GM23338 (cell line): Measurements from ENCODE around the gene CST11. TPM values are rescaled to one million over a fixed set of nuclear protein-coding genes. Genes with fewer than 3 reads are reported as not detected.

Experiments used
- ATAC-seq: fragments of 200-7000 bp; cut with Tn5 transposase; 3 replicates; pipeline ENCODE4 v1.9.1; 2020
- DNase-seq: peaks from one replicate; pipeline ENCODE4 v3.0.0-alpha.2; 2015; ENCODE audit warnings: low spot score
- H2AFZ ChIP-seq: fragments of 200-600 bp; sonication (generic); 2 replicates; pipeline ENCODE4 v1.8.0; 2016; ENCODE audit warnings: antibody characterized with exemption, mild to moderate bottlenecking, moderate library complexity
- H3F3A ChIP-seq: fragments of 200-600 bp; sonication (generic); replicated peaks from 2 replicates; pipeline ENCODE4 v1.8.0; 2017; ENCODE audit warnings: antibody characterized with exemption, mixed run types, low read depth
- H3K27ac ChIP-seq: fragments of 200-600 bp; sonication (generic); 2 replicates; pipeline ENCODE4 v1.6.1; 2016; ENCODE audit warnings: low read depth
- H3K27me3 ChIP-seq: fragments of 200-600 bp; sonication (generic); 2 replicates; pipeline ENCODE4 v1.8.0; 2016; ENCODE audit warnings: mild to moderate bottlenecking, mixed run types, moderate library complexity; ENCODE audit not compliant: insufficient read depth
- H3K36me3 ChIP-seq: fragments of 200-600 bp; sonication (generic); 2 replicates; pipeline ENCODE4 v1.8.0; 2016; ENCODE audit warnings: mild to moderate bottlenecking; ENCODE audit not compliant: insufficient read depth
- H3K4me1 ChIP-seq: fragments of 200-600 bp; sonication (generic); 2 replicates; pipeline ENCODE4 v1.8.0; 2016; ENCODE audit warnings: mild to moderate bottlenecking, moderate library complexity; ENCODE audit not compliant: insufficient read depth
- H3K4me2 ChIP-seq: fragments of 200-600 bp; sonication (generic); 2 replicates; pipeline ENCODE4 v1.7.1; 2017; ENCODE audit warnings: mixed run types
- H3K4me3 ChIP-seq: fragments of 200-600 bp; sonication (generic); 2 replicates; pipeline ENCODE4 v1.6.1; 2016; ENCODE audit warnings: mixed run types
- H3K79me2 ChIP-seq: fragments of 200-600 bp; sonication (generic); replicated peaks from 2 replicates; pipeline ENCODE4 v1.8.0; 2017; ENCODE audit warnings: mild to moderate bottlenecking; ENCODE audit not compliant: insufficient read depth
- H3K9me2 ChIP-seq: fragments of 200-600 bp; sonication (generic); 2 replicates; pipeline ENCODE4 v1.8.0; 2017; ENCODE audit not compliant: insufficient read depth
- H4K20me1 ChIP-seq: fragments of 200-600 bp; sonication (generic); replicated peaks from 2 replicates; pipeline ENCODE4 v1.8.0; 2017; ENCODE audit warnings: mild to moderate bottlenecking; ENCODE audit not compliant: insufficient read depth
- H3K27ac Mint-ChIP-seq: 2 replicates; pipeline ENCODE4 v1.8.0; 2020; ENCODE audit warnings: inconsistent platforms, mild to moderate bottlenecking, moderate library complexity, mixed read lengths
- H3K27me3 Mint-ChIP-seq: 3 replicates; pipeline ENCODE4 v1.8.0; 2022; ENCODE audit warnings: low read depth, mild to moderate bottlenecking, moderate library complexity, mixed read lengths, inconsistent platforms; ENCODE audit not compliant: insufficient read depth, poor library complexity
- H3K36me3 Mint-ChIP-seq: 3 replicates; pipeline ENCODE4 v1.8.0; 2021; ENCODE audit warnings: low read depth, mild to moderate bottlenecking, inconsistent platforms, moderate library complexity, mixed read lengths
- H3K4me1 Mint-ChIP-seq: 3 replicates; pipeline ENCODE4 v1.8.0; 2020; ENCODE audit warnings: mild to moderate bottlenecking, inconsistent platforms, mixed read lengths
- H3K4me3 Mint-ChIP-seq: 3 replicates; pipeline ENCODE4 v1.8.0; 2021; ENCODE audit warnings: moderate library complexity, mild to moderate bottlenecking, inconsistent platforms, mixed read lengths
- H3K9me3 Mint-ChIP-seq: 3 replicates; pipeline ENCODE4 v1.8.0; 2020; ENCODE audit warnings: moderate library complexity, mild to moderate bottlenecking, inconsistent platforms, mixed read lengths
- CREB1 ChIP-seq: fragments of 250-450 bp; sonication (Bioruptor Pico); IDR thresholded peaks from 2 replicates; pipeline ENCODE4 v1.5.0; 2020; ENCODE audit warnings: low read depth, mild to moderate bottlenecking, moderate library complexity
- CTCF ChIP-seq, 2 experiments: fragments of 200-600 bp in 1 of 2; sonication (generic) in 1 of 2; conservative IDR thresholded peaks; 2 replicates each; pipeline versions ENCODE4 v1.5.1 to v1.6.1; 2016 to 2017; ENCODE audit warnings: antibody characterized with exemption in 2 of 2, low read depth in 2 of 2, mild to moderate bottlenecking in 2 of 2, moderate library complexity in 1 of 2
- ETS1 ChIP-seq: IDR thresholded peaks from 2 replicates; pipeline ENCODE4 v1.6.1; 2016; ENCODE audit warnings: antibody characterized with exemption
- EZH2 ChIP-seq: fragments of 200-600 bp; sonication (generic); IDR thresholded peaks from one replicate; pipeline ENCODE4 v1.8.0; 2017; ENCODE audit warnings: antibody characterized with exemption, mild to moderate bottlenecking, low read depth; ENCODE audit not compliant: unreplicated experiment
- EZH2phosphoT487 ChIP-seq: fragments of 200-600 bp; sonication (generic); IDR thresholded peaks from one replicate; pipeline ENCODE4 v1.8.1; 2018; ENCODE audit warnings: antibody characterized with exemption; ENCODE audit not compliant: unreplicated experiment
- JUNB ChIP-seq: IDR thresholded peaks from one replicate; pipeline ENCODE4 v1.6.1; 2016; ENCODE audit warnings: antibody characterized with exemption; ENCODE audit not compliant: unreplicated experiment
- NANOG ChIP-seq: IDR thresholded peaks from 2 replicates; pipeline ENCODE4 v1.6.1; 2016; ENCODE audit warnings: antibody characterized with exemption, borderline replicate concordance
- POLR2AphosphoS5 ChIP-seq: IDR thresholded peaks from 2 replicates; pipeline ENCODE4 v1.6.1; 2016; ENCODE audit warnings: antibody characterized with exemption, low read depth
- REST ChIP-seq: IDR thresholded peaks from one replicate; pipeline ENCODE4 v1.6.1; 2018; ENCODE audit warnings: antibody characterized with exemption; ENCODE audit not compliant: unreplicated experiment
- STAT1 ChIP-seq: IDR thresholded peaks from one replicate; pipeline ENCODE4 v1.6.1; 2016; ENCODE audit warnings: antibody characterized with exemption; ENCODE audit not compliant: unreplicated experiment
- ZNF331 ChIP-seq: fragments of 250-450 bp; sonication (Bioruptor Pico); IDR thresholded peaks from 2 replicates; pipeline ENCODE4 v1.5.0; 2020; ENCODE audit warnings: low read depth, mild to moderate bottlenecking, moderate library complexity
- polyA plus RNA-seq: library from polyadenylated mRNA; unstranded; fragments of >200 nt; fragmentation: Nextera tagmentation; extraction: Ambion mirVana; gene quantifications from 2 replicates; pipeline ENCODE4 v1.2.1, GENCODE V29; 2016
- total RNA-seq: library from RNA; depleted of rRNA; stranded (reverse); fragments of >200 nt; shearing (Covaris generic); gene quantifications from 2 replicates; pipeline ENCODE4 v1.2.3, GENCODE V29; 2014

The CST11 gene
- total and polyA plus RNA-seq, 2 experiments from 2014 or later, result not detected

GRCh38 chr20:23455639-23456038 is 3.0 kb upstream of the CST11 start (continued):
- no peak for TF ChIP-seq CTCF (conservative IDR thresholded peaks at IDR 0.05; ENCODE audit: low read depth in 2 of 2)
- TF ChIP-seq NANOG, result no peak
- no peak for TF ChIP-seq JUNB
- TF ChIP-seq EZH2, result no peak
- no peak for TF ChIP-seq EZH2phosphoT487
- no peak for TF ChIP-seq REST

DNA sequence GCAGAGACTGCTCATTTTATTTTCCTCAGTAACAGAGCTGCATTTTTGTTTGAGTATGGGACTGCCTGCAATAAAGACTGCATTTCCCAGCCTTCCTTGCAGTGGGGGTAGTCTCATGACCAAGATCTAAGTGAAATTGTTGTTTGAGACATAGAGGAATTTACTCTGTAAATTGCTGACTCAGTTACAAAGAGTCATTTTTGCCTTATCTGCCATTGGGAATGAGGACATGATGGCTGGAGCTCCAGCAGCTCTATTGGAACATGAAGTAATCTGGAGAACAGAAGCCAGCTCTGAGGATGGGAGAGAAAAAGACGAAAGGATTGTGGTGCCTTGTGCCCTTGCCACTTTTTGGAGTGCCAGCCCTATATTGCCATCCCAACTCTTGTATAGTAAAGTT is 2.1 kb upstream of the CST11 start:
- peaks cover 4% of the 10 kb centered on the region; the same call in 1 of the 2 replicates for H3K9me2 ChIP-seq
- H3K4me1 ChIP-seq, result 0 out of 2 replicates have a peak, but pooled peaks cover under 1% of the 10 kb centered on the region
- peaks cover 10% of the 10 kb centered on the region; the same call in 2 of the 3 replicates for H3K4me1 Mint-ChIP-seq
- H3K27me3 ChIP-seq, result no peaks in the 10 kb centered on the region
- no peak overlapping the region for H3K4me3 ChIP-seq
- DNase-seq (no peak), ATAC-seq (no peak)
- H3K27ac ChIP-seq, result no peak overlapping the region
- H3K27ac Mint-ChIP-seq, result no peak overlapping the region
- H3K27me3 Mint-ChIP-seq, result peaks cover 16% of the 10 kb centered on the region
- H3F3A ChIP-seq, result no peaks in the 10 kb centered on the region
- no peaks in the 10 kb centered on the region for H4K20me1 ChIP-seq
- no peak overlapping the region for H2AFZ ChIP-seq
- H3K4me3 Mint-ChIP-seq, result no peak overlapping the region
- no peaks in the 10 kb centered on the region for H3K36me3 ChIP-seq
- peaks cover 13% of the 10 kb centered on the region; the same call in 2 of the 3 replicates for H3K9me3 Mint-ChIP-seq
- H3K4me2 ChIP-seq, result no peak overlapping the region
- peaks cover 7% of the 10 kb centered on the region; the same call in 2 of the 3 replicates for H3K36me3 Mint-ChIP-seq
- no peaks in the 10 kb centered on the region for H3K79me2 ChIP-seq
- TF ChIP-seq CTCF (conservative IDR thresholded peaks at IDR 0.05; ENCODE audit: low read depth in 2 of 2) (no peak), JUNB (no peak), REST (no peak), POLR2AphosphoS5 (no peak), EZH2phosphoT487 (no peak), NANOG (no peak), ETS1 (no peak), CREB1 (CRISPR knock-in tag) (no peak), ZNF331 (CRISPR knock-in tag) (no peak), STAT1 (no peak), EZH2 (no peak)
